Endothelial cell of umbilical vein (primary cell): Measurements from ENCODE around the gene ZDHHC14. TPM values are rescaled to one million over a fixed set of nuclear protein-coding genes. Genes with fewer than 3 reads are reported as not detected.

Source experiments
- BruUV-seq: library from RNA; stranded (reverse); fragments of 400-500 nt; replicated peaks from 2 replicates; lab custom pipeline; 2021; lab: Mats Ljungman, UMichigan
- CTCF ChIA-PET: fragments of 300-600, 350-600 bp; sonication (Branson Sonifier 250); formaldehyde crosslinking; loops from one replicate; lab custom pipeline; 2021; ENCODE audit warnings: antibody characterized with exemption, inconsistent platforms; lab: Charles Lee
- POLR2A ChIA-PET: fragments of 300-600, 350-600 bp; sonication (Branson Sonifier 250); formaldehyde crosslinking; loops from one replicate; lab custom pipeline; 2021; ENCODE audit warnings: antibody characterized with exemption, inconsistent platforms; lab: Charles Lee
- DNase-seq: peaks from one replicate; pipeline ENCODE4 v3.0.0-alpha.2; 2011; ENCODE audit warnings: low read depth, low spot score
- FAIRE-seq: peaks from 2 replicates; lab custom pipeline; 2011; peaks lifted over from hg19 to GRCh38; lab: Jason Lieb, UNC
- H2AFZ ChIP-seq: 2 replicates; pipeline ENCODE4 v1.6.0; 2012; ENCODE audit warnings: low read depth, low read length, control low read depth, inconsistent platforms
- H3K27ac ChIP-seq: 2 replicates; pipeline ENCODE4 v1.5.1; 2011; ENCODE audit warnings: low read depth, mild to moderate bottlenecking, control low read depth, low read length, moderate library complexity; ENCODE audit not compliant: insufficient read depth
- H3K27me3 ChIP-seq, 2 experiments: 2 replicates each; pipeline versions ENCODE4 v1.6.0 to v1.6.1; 2011; ENCODE audit warnings: low read length in 2 of 2, mixed read lengths in 1 of 2; ENCODE audit not compliant: control insufficient read depth in 2 of 2, insufficient read depth in 2 of 2
- H3K36me3 ChIP-seq, 2 experiments: 2 replicates in 1 of 2; 3 replicates in 1 of 2; pipeline ENCODE4 v1.5.1; 2011; ENCODE audit warnings: low read length in 2 of 2, mild to moderate bottlenecking in 1 of 2, moderate library complexity in 1 of 2; ENCODE audit not compliant: control insufficient read depth in 2 of 2, insufficient read depth in 2 of 2; ENCODE audit errors: extremely low read depth in 1 of 2
- H3K4me1 ChIP-seq: 3 replicates; pipeline ENCODE4 v1.5.1; 2011; ENCODE audit warnings: mild to moderate bottlenecking, low read length; ENCODE audit not compliant: control insufficient read depth, insufficient read depth; ENCODE audit errors: extremely low read depth
- H3K4me2 ChIP-seq: 2 replicates; pipeline ENCODE4 v1.6.1; 2011; ENCODE audit warnings: low read length, control low read depth, mixed read lengths; ENCODE audit not compliant: insufficient read depth
- H3K4me3 ChIP-seq, 3 experiments: fragments of 200-600 bp in 1 of 3; sonication (generic), shearing (Covaris generic) in 1 of 3; replicated peaks in 1 of 3; 2 replicates each; pipeline ENCODE4 v1.5.1; 2011 to 2016; ENCODE audit warnings: control low read depth in 3 of 3, low read length in 3 of 3, mild to moderate bottlenecking in 2 of 3, inconsistent platforms in 1 of 3, low read depth in 1 of 3, moderate library complexity in 1 of 3; ENCODE audit not compliant: insufficient read depth in 1 of 3
- H3K79me2 ChIP-seq: 2 replicates; pipeline ENCODE4 v1.6.0; 2012; ENCODE audit warnings: low read length, inconsistent platforms; ENCODE audit not compliant: control insufficient read depth, insufficient read depth
- H3K9ac ChIP-seq: replicated peaks from 2 replicates; pipeline ENCODE3; 2011; ENCODE audit warnings: low read length, control low read depth; ENCODE audit not compliant: insufficient read depth; ENCODE audit errors: extremely low read depth
- H3K9me1 ChIP-seq: replicated peaks from 3 replicates; pipeline ENCODE4 v1.6.0; 2011; ENCODE audit warnings: mild to moderate bottlenecking, low read length; ENCODE audit not compliant: control insufficient read depth, insufficient read depth; ENCODE audit errors: extremely low read depth
- H3K9me3 ChIP-seq: replicated peaks from 2 replicates; pipeline ENCODE4 v1.5.1; 2012; ENCODE audit warnings: low read length, inconsistent platforms; ENCODE audit not compliant: control insufficient read depth, insufficient read depth
- H4K20me1 ChIP-seq: replicated peaks from 2 replicates; pipeline ENCODE3; 2011; ENCODE audit warnings: mild to moderate bottlenecking, low read length; ENCODE audit not compliant: control insufficient read depth, insufficient read depth; ENCODE audit errors: extremely low read depth
- EZH2 ChIP-seq: IDR thresholded peaks from 2 replicates; pipeline ENCODE4 v1.6.1; 2012; ENCODE audit warnings: borderline replicate concordance, low read depth, mild to moderate bottlenecking, moderate library complexity, low read length, inconsistent platforms; ENCODE audit not compliant: severe bottlenecking
- FOS ChIP-seq: IDR thresholded peaks from 2 replicates; pipeline ENCODE4 v1.6.1; 2011; ENCODE audit warnings: mild to moderate bottlenecking, low read length, moderate library complexity, borderline replicate concordance; ENCODE audit not compliant: insufficient read depth
- GATA2 ChIP-seq: IDR thresholded peaks from 2 replicates; pipeline ENCODE4 v1.7.0; 2011; ENCODE audit warnings: low read depth, mild to moderate bottlenecking, moderate library complexity, mixed read lengths, low read length; ENCODE audit not compliant: insufficient read length, insufficient read depth
- JUN ChIP-seq: IDR thresholded peaks from 2 replicates; pipeline ENCODE4 v1.6.1; 2011; ENCODE audit warnings: borderline replicate concordance, low read depth; ENCODE audit not compliant: insufficient read length, insufficient read depth
- MYC ChIP-seq: IDR thresholded peaks from one replicate; pipeline ENCODE4 v1.6.1; 2011; ENCODE audit warnings: mild to moderate bottlenecking, low read depth, low read length
- POLR2A ChIP-seq: IDR thresholded peaks from 2 replicates; pipeline ENCODE4 v1.6.1; 2012; ENCODE audit warnings: low read depth, mild to moderate bottlenecking, control low read depth, low read length
- POLR2AphosphoS5 ChIP-seq: IDR thresholded peaks from 2 replicates; pipeline ENCODE4 v1.6.1; 2012; ENCODE audit warnings: low read depth, mild to moderate bottlenecking, control low read depth, low read length, moderate library complexity; ENCODE audit not compliant: insufficient read depth
- dilution Hi-C: fragments of 300-500 bp; cut with MboI; formaldehyde crosslinking; loops from one replicate; pipeline ENCODE4 v1.15.0; 2019; ENCODE audit warnings: low sequenced_read_pairs; ENCODE audit not compliant: extremely low pct_ligation_motif_present
- intact Hi-C: fragments of 100-400 bp; cut with micrococcal nuclease; formaldehyde crosslinking; loops from one replicate; pipeline ENCODE4 v1.10.0; 2022
- polyA plus RNA-seq, 4 experiments: library from polyadenylated mRNA; depleted of rRNA in 3 of 4; stranded (reverse) in 3 of 4; unstranded in 1 of 4; fragments of >200 nt; gene quantifications; 2 replicates each; pipeline versions ENCODE4 v1.2.1 to v1.2.3, GENCODE V29; 2011 to 2012; ENCODE audit warnings: missing spikeins in 1 of 4
- total RNA-seq: library from RNA; stranded (reverse); gene quantifications from 2 replicates; pipeline ENCODE4 v1.2.3, GENCODE V29; 2021
- TF ChIP-seq, protein P1 (sequence below), 2 donors: IDR thresholded peaks; 1 replicate in 1 of 2; 2 replicates in 1 of 2; pipeline ENCODE4 v1.5.1; 2011; ENCODE audit warnings: low read length in 2 of 2, mild to moderate bottlenecking in 2 of 2, moderate library complexity in 2 of 2, control low read depth in 1 of 2, inconsistent platforms in 1 of 2, low read depth in 1 of 2; ENCODE audit not compliant: insufficient read depth in 1 of 2; ENCODE audit errors: extremely low read depth in 1 of 2
- TF ChIP-seq, protein P2 (sequence below): IDR thresholded peaks from 2 replicates; pipeline ENCODE4 v1.6.1; 2011; ENCODE audit not compliant: insufficient read depth, insufficient read length

The ZDHHC14 gene
- total and polyA plus RNA-seq, 2 donors (not counting 3 experiments of a cell fraction or from before 2014, with no cell fraction given) = 23.0 to 25.6 TPM

DNA sequence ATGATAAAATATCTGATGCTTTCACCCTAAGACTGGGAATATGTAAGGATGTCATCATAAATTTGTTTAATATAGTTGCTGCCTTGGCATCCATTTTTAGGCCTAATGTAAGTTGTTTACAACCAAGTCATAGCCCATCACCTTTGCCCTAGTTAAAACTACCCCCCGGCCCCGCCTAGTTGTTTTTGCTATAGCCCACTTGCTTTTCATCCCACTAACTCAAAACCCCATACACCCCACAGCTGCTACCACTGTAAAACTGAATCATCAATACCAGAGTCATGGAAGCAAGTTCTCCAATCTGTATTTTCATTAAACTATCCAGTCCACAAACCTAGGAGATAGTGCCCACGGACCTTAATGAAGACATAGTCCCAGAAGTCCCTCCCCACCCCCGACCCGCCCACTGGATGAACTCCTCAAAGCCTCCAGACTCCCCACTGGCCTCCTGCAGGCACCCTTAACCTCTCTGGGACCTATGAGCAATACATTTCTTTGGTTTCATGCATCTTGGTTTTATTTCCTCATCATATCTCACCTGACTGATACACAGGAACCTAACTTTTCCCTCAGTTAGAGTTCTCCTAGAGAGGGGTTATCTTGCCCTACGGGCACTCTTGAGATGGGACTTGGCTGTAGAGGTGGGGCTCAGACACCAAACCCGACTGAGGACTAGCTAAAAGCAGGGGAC lies 12.5 kb upstream of the ZDHHC14 start:
- no peak overlapping the region for H2AFZ ChIP-seq
- H3K36me3 ChIP-seq = no peaks in the 10 kb centered on the region
- CTCF ChIA-PET = interaction anchor here (2.3 kb wide), 1 partner anchor 11 kb away, joined by 7 read pairs; no protein-coding TSS in a partner anchor
- no peaks in the 10 kb centered on the region for H4K20me1 ChIP-seq
- no peaks in the 10 kb centered on the region for H3K79me2 ChIP-seq
- no peak overlapping the region for H3K27ac ChIP-seq
- no peaks in the 10 kb centered on the region for H3K9me3 ChIP-seq
- H3K27me3 ChIP-seq = peaks cover 2 to 3% of the 10 kb centered on the region in 2 experiments
- TF ChIP-seq POLR2A = no peak
- TF ChIP-seq, protein P1, sequence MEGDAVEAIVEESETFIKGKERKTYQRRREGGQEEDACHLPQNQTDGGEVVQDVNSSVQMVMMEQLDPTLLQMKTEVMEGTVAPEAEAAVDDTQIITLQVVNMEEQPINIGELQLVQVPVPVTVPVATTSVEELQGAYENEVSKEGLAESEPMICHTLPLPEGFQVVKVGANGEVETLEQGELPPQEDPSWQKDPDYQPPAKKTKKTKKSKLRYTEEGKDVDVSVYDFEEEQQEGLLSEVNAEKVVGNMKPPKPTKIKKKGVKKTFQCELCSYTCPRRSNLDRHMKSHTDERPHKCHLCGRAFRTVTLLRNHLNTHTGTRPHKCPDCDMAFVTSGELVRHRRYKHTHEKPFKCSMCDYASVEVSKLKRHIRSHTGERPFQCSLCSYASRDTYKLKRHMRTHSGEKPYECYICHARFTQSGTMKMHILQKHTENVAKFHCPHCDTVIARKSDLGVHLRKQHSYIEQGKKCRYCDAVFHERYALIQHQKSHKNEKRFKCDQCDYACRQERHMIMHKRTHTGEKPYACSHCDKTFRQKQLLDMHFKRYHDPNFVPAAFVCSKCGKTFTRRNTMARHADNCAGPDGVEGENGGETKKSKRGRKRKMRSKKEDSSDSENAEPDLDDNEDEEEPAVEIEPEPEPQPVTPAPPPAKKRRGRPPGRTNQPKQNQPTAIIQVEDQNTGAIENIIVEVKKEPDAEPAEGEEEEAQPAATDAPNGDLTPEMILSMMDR (IDR thresholded peaks at IDR 0.05; ENCODE audit: extremely low read depth in 1 of 2, insufficient read depth in 1 of 2, low read depth in 1 of 2, low read length in 2 of 2) = no peak
- TF ChIP-seq MYC = no peak
- TF ChIP-seq POLR2AphosphoS5 = no peak
- TF ChIP-seq JUN = no peak
- no peak for TF ChIP-seq FOS
- no peak for TF ChIP-seq EZH2
- TF ChIP-seq, protein P2, sequence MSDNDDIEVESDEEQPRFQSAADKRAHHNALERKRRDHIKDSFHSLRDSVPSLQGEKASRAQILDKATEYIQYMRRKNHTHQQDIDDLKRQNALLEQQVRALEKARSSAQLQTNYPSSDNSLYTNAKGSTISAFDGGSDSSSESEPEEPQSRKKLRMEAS = no peak
- TF ChIP-seq GATA2 = no peak
- FAIRE-seq (no peak), DNase-seq (no peak)
- H3K9me1 ChIP-seq = no peaks in the 10 kb centered on the region
- H3K9ac ChIP-seq = no peak overlapping the region
- intact Hi-C loops = no loop called here
- no peak overlapping the region for H3K4me2 ChIP-seq
- dilution Hi-C loops = no loop called here
- no peaks in the 10 kb centered on the region for H3K4me1 ChIP-seq
- no peak overlapping the region for H3K4me3 ChIP-seq
- POLR2A ChIA-PET = no interaction called here
- BruUV-seq = no TSS peak
